GM18505 (cell line): ENCODE data around the gene NUAK2.

Source experiments
- ATAC-seq: cut with Tn5 transposase; IDR thresholded peaks from one replicate; pipeline ENCODE4 v1.9.1; 2021; ENCODE audit not compliant: unreplicated experiment
- POLR2A ChIP-seq: IDR thresholded peaks from 4 replicates; pipeline ENCODE4 v1.6.1; 2011; ENCODE audit warnings: borderline replicate concordance; ENCODE audit not compliant: insufficient read depth, insufficient read length; ENCODE audit errors: extremely low read depth

The NUAK2 gene

DNA sequence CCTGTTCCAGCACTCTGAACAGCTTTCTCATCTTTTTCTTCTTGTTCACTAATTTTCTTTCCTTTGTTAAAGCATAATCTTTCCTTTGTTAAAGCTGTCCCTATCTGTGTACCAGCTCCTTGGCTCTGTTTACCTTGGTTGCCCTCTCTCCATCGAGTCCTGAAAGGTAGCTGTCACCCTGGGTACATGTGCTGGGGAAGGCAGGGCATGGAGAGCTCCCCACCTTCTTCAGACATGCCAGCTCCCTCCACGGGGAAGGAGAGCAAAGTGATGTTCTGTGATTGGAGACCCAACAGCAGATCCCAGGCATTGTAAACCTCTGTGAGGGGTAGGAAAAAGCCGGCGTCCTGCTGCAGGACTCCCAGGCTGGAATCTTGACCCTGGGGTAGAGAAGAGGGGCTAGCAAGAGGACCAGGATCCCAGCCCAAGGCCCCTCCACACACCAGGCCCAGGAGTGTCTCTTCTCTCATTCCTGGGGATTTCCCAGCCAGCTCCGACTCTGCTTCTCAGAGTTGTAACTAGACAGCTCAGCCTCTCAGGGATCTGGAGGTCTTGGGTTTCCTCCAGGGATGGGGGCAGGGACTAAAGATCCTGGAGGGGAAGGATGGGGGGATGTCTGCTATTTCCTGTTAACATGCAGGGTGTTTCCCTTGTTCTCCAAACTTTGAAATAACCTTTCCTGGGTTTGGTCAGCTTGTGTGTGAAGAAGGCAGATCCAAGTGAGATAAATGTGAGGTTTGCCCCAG lies 59.4 kb downstream of the NUAK2 start:
- no peak for ATAC-seq

GRCh38 chr1:205260948-205261732 lies 60.4 kb downstream of the NUAK2 start:
- ATAC-seq, result no peak

More for the DNA sequence above, 59.4 kb downstream of the NUAK2 start:
- no peak for TF ChIP-seq POLR2A

GRCh38 chr1:205259998-205260397 lies 61.5 kb downstream of the NUAK2 start:
- ATAC-seq, result no peak
- TF ChIP-seq POLR2A, result no peak

More at GRCh38 chr1:205260948-205261732, 60.4 kb downstream of the NUAK2 start:
- TF ChIP-seq POLR2A, result no peak

DNA sequence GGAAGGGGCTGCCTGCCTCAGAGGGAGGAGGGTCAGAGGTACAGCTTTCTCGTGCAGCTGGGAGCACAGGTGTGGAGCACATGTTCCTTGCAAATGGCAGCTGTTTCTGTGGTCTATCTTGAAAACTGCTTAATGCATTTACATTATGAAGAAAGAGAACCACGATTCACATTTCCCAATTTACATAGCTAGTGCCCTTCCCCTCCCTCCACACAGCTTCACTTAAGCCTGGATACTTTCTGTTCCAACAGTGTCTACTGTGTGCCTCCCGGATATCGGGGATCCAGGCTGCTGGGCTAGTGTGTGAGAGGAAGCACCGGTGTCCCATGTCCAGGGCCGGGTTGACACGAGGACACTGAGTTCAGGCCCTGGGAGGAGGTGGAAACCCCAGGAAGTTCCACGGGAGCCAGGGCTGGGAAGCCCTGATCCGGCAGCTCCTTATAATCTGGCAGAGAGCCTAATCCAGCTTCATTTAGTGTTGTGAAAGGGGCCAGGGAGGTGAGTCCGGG lies 62.2 kb downstream of the NUAK2 start:
- no peak for ATAC-seq

GRCh38 chr1:205258719-205259118 lies 62.8 kb downstream of the NUAK2 start:
- no peak for ATAC-seq

More for the DNA sequence above, 62.2 kb downstream of the NUAK2 start:
- TF ChIP-seq POLR2A, result no peak

DNA sequence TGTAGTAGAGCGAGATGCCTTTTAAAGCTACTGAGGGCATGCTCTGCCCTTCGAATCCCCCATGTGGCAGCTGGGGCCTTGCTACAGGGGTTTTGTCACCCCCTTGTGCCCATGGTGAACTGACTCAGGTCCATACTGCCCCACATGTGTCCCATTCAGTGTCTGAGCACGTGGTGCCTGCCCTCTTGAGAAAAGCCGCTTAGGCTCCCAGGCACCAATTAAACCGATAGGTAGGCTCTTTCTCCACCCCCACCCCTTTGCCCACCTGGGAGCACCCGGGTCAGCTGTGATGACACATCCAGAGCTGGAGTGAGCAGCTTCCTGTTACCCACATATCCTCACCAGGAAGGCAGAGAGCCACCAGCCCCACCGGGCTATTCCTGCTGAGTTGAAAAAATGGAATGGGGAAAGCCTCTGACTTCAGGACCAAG lies 63.3 kb downstream of the NUAK2 start:
- no peak for ATAC-seq
- TF ChIP-seq POLR2A, result no peak

More at GRCh38 chr1:205258719-205259118, 62.8 kb downstream of the NUAK2 start:
- no peak for TF ChIP-seq POLR2A

GRCh38 chr1:205257735-205258134 lies 63.8 kb downstream of the NUAK2 start:
- no peak for ATAC-seq
- no peak for TF ChIP-seq POLR2A

DNA sequence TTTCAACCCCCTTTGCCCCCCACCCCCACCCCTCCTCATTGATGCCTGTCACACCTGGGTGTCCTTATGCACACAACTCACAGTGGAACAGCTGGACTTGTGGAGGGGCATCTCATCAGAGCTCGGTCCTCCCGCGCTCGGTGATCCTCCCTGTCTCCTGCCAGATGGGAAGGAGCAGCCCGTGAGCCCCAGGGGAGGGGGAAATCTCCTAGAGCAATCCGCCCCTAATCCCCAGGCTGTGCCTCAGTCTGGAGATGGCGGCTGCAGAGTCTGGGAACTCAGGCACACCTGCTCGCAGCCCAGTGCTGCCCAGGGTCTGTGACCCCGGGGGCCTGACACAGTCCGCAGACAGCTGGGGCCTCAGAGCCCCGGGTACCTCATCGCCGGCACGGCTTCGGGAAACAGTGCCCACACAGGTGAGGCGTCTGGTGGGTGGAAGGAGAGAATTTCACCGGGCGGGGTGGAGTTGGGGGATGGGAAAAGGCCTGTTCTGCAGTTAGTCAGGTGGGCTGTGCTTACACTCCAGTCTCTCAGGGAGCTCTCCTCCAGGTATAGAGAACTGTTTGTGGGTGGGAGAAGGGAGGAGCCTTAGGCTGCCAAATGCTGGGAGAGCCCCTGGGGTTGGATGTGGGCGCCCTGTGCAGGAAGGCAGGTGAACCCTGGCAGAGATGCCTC lies 64.5 kb downstream of the NUAK2 start:
- no peak for ATAC-seq
- no peak for TF ChIP-seq POLR2A

DNA sequence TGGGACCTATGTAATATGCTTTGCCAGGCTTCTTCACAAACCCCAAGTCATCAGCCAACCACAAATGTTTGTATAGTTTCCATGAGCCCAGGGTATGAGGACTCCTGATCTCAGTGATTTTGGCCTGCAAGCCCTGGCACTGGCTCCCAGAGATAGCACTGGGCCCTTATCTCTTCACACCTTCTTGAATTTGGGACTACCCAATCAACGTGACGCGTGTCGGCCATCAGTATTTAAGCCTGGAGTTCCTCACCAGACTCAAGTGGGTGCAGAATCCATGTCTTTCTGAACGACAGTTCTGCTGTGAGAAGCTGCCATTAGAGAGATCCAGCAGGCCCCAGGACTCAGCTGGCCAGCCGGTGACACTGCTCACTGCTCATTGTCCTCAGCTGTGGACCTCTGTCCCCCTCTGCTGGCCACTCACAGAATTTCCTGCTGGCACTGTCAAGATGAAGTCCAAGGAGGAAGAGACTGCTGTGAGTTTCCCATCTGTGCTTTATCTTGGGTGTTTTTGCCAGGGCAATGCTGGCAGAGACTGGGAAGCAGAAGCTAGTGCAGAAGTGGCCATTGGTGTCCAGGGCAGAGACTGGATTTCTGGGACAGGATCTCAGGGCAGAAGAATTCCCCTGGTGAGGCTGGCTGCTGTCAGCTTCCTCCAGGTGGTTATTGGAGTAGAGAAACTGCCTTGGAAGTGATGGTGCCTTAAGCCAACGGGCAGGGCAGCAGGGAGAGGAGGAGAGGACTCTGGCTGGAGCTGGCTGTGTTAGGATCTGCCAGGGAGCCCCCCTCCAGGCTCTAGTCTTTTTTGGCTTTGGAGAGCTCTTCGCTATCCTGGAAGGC lies 65.4 kb downstream of the NUAK2 start:
- ATAC-seq, result no peak
- no peak for TF ChIP-seq POLR2A
